GM19438 (cell line): ENCODE measurements around the gene TOPAZ1.
"Not testable (repeated sequence)": the region's sequence is repeated elsewhere in the genome, so short reads cannot be mapped to it uniquely, and the experiment has no call there.

Experiments
- ATAC-seq: cut with Tn5 transposase; IDR thresholded peaks from one replicate; pipeline ENCODE4 v1.9.1; 2021; ENCODE audit warnings: low read depth; ENCODE audit not compliant: unreplicated experiment

Gene TOPAZ1

GRCh38 chr3:44326515-44326914 lies 84.8 kb downstream of the TOPAZ1 start:
- ATAC-seq: no peak

- no peak for ATAC-seq
Measured at GRCh38 chr3:44329946-44330345, 88.3 kb downstream of the TOPAZ1 start.

GRCh38 chr3:44330444-44330843 lies 88.8 kb downstream of the TOPAZ1 start:
- no peak for ATAC-seq

GRCh38 chr3:44334326-44334725 lies 92.6 kb downstream of the TOPAZ1 start:
- no peak for ATAC-seq

- no peak for ATAC-seq
Measured at GRCh38 chr3:44337248-44337785, 95.6 kb downstream of the TOPAZ1 start.

GRCh38 chr3:44338010-44338827 lies 96.5 kb downstream of the TOPAZ1 start, which contains the start of gene TCAIM:
TSS of gene TCAIM (plus strand) at chr3:44338766. CDS start at chr3:44354783, 16,017 bp downstream.
- peak; percentile 92 for ATAC-seq

- ATAC-seq: no peak
Measured at GRCh38 chr3:44338828-44339127, 97.1 kb downstream of the TOPAZ1 start.

- no peak for ATAC-seq
Measured at GRCh38 chr3:44339181-44340057, 97.7 kb downstream of the TOPAZ1 start.

GRCh38 chr3:44340058-44340395 lies 98.3 kb downstream of the TOPAZ1 start:
- no peak for ATAC-seq

- no peak for ATAC-seq
Measured at GRCh38 chr3:44342176-44342790, 100.6 kb downstream of the TOPAZ1 start.

GRCh38 chr3:44343421-44343820 lies 101.7 kb downstream of the TOPAZ1 start:
- ATAC-seq: no peak

- ATAC-seq: not testable (repeated sequence)
Measured at GRCh38 chr3:44346590-44346989, 104.9 kb downstream of the TOPAZ1 start.

GRCh38 chr3:44348993-44349392 lies 107.3 kb downstream of the TOPAZ1 start:
- no peak for ATAC-seq

- no peak for ATAC-seq
Measured at GRCh38 chr3:44353355-44353924, 111.8 kb downstream of the TOPAZ1 start.

- no peak for ATAC-seq
Measured at GRCh38 chr3:44355362-44356033, 113.8 kb downstream of the TOPAZ1 start.

GRCh38 chr3:44359146-44359751 lies 117.6 kb downstream of the TOPAZ1 start:
- ATAC-seq: no peak

GRCh38 chr3:44363591-44363990 lies 121.9 kb downstream of the TOPAZ1 start:
- ATAC-seq: peak; percentile 64

- no peak for ATAC-seq
Measured at GRCh38 chr3:44365952-44366351, 124.3 kb downstream of the TOPAZ1 start.

GRCh38 chr3:44375450-44375849 lies 133.8 kb downstream of the TOPAZ1 start:
- no peak for ATAC-seq
